NCI-H187 (cell line): ENCODE data around the gene SERPINB11.
"Not testable (repeated sequence)": the region's sequence is repeated elsewhere in the genome, so short reads cannot be mapped to it uniquely, and the experiment has no call there.

Source experiments
- DNase-seq, 2 experiments: peaks; one replicate each; lab custom pipeline; 2025; lab: John Stamatoyannopoulos, UW

SERPINB11 gene

DNA sequence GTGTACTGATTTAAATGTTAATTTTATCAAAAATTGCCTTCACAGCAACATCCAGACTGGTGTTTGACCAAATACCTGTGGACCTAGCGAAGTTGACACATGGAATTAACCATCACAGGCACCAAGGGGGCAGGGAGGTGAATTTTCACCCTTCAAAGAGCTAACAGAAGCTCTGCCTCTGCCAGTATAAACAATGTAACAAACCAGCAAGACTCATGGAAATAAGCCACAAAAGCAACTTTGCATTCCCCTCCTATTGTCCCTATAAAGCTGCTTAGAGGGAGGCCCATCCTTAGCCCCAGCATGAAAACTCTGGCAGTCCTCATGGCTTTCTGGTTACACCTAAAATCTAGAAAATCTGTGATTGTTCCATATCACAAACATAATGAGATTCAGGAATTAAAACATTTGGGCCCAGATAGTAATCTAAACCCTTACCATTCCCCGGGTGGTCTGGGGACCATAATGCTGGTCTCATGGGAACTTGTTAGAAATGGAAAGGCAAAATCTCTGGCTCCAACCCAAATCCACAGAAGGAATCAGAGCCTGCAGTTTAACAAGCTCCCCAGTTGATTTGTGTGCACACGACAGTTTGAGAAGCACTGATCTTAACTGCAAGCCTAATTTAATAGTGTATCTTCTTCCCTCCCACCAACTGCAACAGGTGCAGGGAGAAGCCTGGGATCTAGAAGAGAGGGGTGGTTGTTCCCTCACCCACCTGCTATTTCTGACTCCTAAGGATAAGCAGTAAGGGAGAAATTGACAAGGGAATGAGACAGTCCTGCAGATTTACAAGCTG lies 23.1 kb downstream of the SERPINB11 start:
- DNase-seq = no peak

DNA sequence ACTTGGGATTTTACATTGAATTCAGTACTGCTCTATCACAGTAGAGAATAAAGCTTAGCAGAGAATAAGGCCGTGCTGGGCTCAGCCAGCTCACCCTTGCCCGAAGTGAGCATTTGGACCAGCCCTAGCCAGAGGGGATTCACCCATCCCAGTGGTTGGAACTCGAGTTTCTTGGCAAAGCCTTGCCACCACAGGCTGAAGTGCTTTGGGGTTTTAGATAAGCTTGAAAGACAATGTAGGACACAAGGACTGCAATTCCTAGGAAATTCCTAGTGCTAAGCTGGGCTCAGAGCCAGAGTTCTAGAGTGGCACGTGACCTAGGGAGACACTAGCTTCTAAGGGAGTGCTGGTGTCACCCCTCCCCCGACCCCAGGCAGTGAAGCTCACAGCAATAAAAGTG lies 28.0 kb downstream of the SERPINB11 start:
- DNase-seq = no peak

DNA sequence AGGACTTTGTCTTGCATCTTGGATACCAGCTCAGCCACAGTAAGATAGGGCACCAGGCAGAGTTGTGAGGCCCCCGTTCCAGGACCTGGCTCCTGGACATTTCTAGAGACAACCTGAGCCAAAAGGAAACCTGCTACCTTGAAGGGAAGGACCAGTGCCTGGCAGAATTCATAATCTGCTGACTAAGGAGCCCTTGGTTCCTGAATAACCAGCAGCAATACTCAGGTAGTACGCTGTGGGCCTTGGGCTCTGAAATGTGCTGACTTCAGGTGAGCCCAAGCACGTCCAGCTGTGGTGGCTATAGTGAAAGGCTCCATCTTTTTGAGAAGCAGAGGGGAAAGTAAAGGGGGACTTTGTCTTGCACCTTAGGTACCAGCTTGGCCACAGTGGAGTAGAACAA lies 28.5 kb downstream of the SERPINB11 start:
- DNase-seq = no peak

- no peak for DNase-seq
Observed at GRCh38 chr18:63736876-63737275, 34.1 kb downstream of the SERPINB11 start.

GRCh38 chr18:63741769-63742168 lies 39.0 kb downstream of the SERPINB11 start:
- DNase-seq = no peak

DNA sequence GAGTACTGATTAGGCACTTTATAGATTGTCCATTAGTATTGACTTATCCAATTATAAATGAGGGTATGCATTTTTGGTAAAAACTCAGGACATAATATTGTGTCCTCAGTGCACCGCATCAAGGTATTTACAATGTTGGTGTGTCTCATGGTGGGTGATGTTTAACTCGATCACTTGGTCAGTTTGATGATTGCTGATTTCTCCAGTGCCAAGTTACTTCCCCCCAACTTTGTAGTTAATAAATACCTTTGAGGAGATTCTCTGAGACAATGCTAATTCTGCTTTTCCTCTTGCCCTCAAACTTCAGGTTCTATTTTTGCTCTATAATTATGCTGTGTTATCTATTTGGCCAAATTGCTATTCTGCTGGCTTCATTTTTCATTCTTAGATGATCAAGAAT lies 44.2 kb downstream of the SERPINB11 start:
- DNase-seq = no peak

GRCh38 chr18:63749489-63749888 lies 46.7 kb downstream of the SERPINB11 start:
- no peak for DNase-seq

DNA sequence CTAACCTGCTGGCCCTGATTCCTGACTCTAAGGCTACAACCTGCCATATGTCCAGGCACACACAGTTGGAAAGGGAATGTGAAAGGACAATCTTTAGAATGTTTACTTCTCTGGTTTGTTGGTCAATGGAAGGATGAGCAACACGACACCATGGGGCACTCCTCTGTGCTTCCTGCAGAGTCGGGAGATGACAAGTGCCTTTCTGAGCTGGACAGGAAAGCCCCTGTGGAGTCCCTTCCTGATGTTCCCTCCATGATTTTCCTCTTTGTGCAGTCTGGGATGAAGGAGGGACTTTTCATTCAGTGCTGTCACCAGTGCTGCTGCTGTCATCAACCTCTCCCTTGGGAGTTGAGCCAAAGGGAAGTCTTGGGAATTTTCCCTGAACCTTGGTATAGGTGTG lies 49.9 kb downstream of the SERPINB11 start:
- DNase-seq = no peak

DNA sequence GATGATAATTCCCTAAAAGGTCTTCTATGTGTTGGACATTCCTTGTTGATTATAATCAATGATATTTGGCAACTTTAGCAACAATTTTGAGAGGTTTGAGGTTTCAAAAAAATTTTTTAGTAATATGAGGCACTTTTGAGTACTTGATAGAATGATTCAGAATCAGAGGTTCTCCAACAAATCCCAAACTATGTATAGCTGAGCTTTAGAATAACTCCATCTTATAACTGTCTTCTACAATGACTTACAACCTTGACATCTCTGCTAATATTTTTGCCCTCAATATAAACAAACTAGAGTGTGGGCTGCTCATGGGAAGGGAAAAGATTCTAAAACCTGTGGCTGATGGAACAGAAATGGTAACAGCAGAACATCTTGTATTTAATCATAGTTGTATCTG lies 50.9 kb downstream of the SERPINB11 start:
- DNase-seq = no peak

- no peak for DNase-seq
Observed at GRCh38 chr18:63757541-63757940, 54.8 kb downstream of the SERPINB11 start.

GRCh38 chr18:63758615-63759240 lies 56.0 kb downstream of the SERPINB11 start:
- DNase-seq = no peak

GRCh38 chr18:63759786-63760185 lies 57.0 kb downstream of the SERPINB11 start:
- not testable (repeated sequence) for DNase-seq

- DNase-seq = no peak
Observed at GRCh38 chr18:63762518-63762917, 59.8 kb downstream of the SERPINB11 start.

- no peak for DNase-seq
Observed at GRCh38 chr18:63763831-63764600, 61.3 kb downstream of the SERPINB11 start.

DNA sequence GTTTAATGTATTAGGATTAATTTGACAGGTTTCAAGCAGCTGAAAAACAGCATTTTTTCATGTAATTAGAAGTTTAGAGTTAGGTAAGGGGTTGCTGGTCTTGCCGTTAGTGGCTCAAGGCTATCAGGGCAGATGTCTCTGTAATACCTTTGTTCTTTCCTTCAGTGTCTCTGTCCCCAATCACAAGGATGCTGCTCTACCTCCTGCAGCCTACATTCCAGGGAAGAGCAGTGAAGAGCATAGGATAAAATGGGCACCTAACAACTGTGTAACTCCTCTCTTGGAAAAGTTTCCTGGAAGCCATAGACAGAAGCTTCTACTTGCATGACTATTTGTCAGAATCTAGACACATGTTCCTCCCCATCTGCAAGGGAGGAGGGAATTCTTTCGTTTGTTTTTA lies 63.1 kb downstream of the SERPINB11 start:
- DNase-seq = no peak
